GM12878 (cell line): ENCODE measurements around the gene TIMM17B.

Source experiments
- ATF3 ChIP-seq: IDR thresholded peaks from 2 replicates; pipeline ENCODE4 v1.6.1; 2011; ENCODE audit warnings: low read depth, mild to moderate bottlenecking, low read length, moderate library complexity, borderline replicate concordance; ENCODE audit errors: extremely low read depth
- CTCF ChIP-seq, 3 experiments: IDR thresholded peaks in 2 of 3; conservative IDR thresholded peaks in 1 of 3; 2 replicates each; pipeline ENCODE4 v1.5.1; 2011; ENCODE audit warnings: low read depth in 3 of 3, low read length in 3 of 3, mild to moderate bottlenecking in 3 of 3, control low read depth in 2 of 3, moderate library complexity in 2 of 3, inconsistent platforms in 1 of 3, mixed read lengths in 1 of 3; ENCODE audit not compliant: control insufficient read depth in 2 of 3, insufficient read depth in 1 of 3; ENCODE audit errors: extremely low read depth in 1 of 3
- MYC ChIP-seq: IDR thresholded peaks from 2 replicates; pipeline ENCODE4 v1.6.1; 2011; ENCODE audit warnings: mild to moderate bottlenecking, low read length, moderate library complexity, inconsistent platforms; ENCODE audit not compliant: insufficient read depth, insufficient replicate concordance, insufficient read length, severe bottlenecking
- NBN ChIP-seq: fragments of 450-650 bp; IDR thresholded peaks from 2 replicates; pipeline ENCODE4 v1.6.1; 2016
- POLR2A ChIP-seq: IDR thresholded peaks from 2 replicates; pipeline ENCODE4 v1.6.1; 2011; ENCODE audit warnings: low read depth, mild to moderate bottlenecking, low read length
- RAD51 ChIP-seq: fragments of 450-650 bp; IDR thresholded peaks from 2 replicates; pipeline ENCODE4 v1.6.1; 2016; ENCODE audit warnings: moderate library complexity, mild to moderate bottlenecking, inconsistent platforms
- SPI1 ChIP-seq: IDR thresholded peaks from 2 replicates; pipeline ENCODE4 v1.6.1; 2011; ENCODE audit warnings: low read depth, mild to moderate bottlenecking, low read length, moderate library complexity, borderline replicate concordance; ENCODE audit not compliant: insufficient read depth
- USF1 ChIP-seq: IDR thresholded peaks from 2 replicates; pipeline ENCODE4 v1.6.1; 2011; ENCODE audit warnings: borderline replicate concordance, low read depth, mild to moderate bottlenecking, moderate library complexity, mixed read lengths, low read length; ENCODE audit not compliant: insufficient read depth; ENCODE audit errors: extremely low read length

- no peak for TF ChIP-seq USF1
- no peak for TF ChIP-seq MYC
- peak; percentile 25; the same call in 1 of the 2 replicates for TF ChIP-seq SPI1
- no peak for TF ChIP-seq POLR2A
- TF ChIP-seq CTCF (IDR thresholded peaks at IDR 0.05 in 2 of 3, conservative IDR thresholded peaks at IDR 0.05 in 1 of 3; ENCODE audit: control insufficient read depth in 2 of 3, extremely low read depth in 1 of 3, insufficient read depth in 1 of 3, low read depth in 3 of 3, low read length in 3 of 3) = no peak
- TF ChIP-seq NBN = no peak
- TF ChIP-seq RAD51 = no peak
- no peak for TF ChIP-seq ATF3
These were observed 37.2 kb upstream of the TIMM17B start for GRCh38 chrX:48934581-48935300.
